ENCODE data around the gene RPL7L1.

Gene RPL7L1

GRCh38 chr6:42909835-42910234 lies 30.4 kb downstream of the RPL7L1 start:
- TF ChIP-seq, protein P1, sequence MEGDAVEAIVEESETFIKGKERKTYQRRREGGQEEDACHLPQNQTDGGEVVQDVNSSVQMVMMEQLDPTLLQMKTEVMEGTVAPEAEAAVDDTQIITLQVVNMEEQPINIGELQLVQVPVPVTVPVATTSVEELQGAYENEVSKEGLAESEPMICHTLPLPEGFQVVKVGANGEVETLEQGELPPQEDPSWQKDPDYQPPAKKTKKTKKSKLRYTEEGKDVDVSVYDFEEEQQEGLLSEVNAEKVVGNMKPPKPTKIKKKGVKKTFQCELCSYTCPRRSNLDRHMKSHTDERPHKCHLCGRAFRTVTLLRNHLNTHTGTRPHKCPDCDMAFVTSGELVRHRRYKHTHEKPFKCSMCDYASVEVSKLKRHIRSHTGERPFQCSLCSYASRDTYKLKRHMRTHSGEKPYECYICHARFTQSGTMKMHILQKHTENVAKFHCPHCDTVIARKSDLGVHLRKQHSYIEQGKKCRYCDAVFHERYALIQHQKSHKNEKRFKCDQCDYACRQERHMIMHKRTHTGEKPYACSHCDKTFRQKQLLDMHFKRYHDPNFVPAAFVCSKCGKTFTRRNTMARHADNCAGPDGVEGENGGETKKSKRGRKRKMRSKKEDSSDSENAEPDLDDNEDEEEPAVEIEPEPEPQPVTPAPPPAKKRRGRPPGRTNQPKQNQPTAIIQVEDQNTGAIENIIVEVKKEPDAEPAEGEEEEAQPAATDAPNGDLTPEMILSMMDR (IDR thresholded peaks at IDR 0.05; ENCODE audit: low read depth, low read length), result no peak
- H3K4me3 ChIP-seq (ENCODE audit: low read depth, low read length), result no peak overlapping the region

- TF ChIP-seq, protein P1 (IDR thresholded peaks at IDR 0.05; ENCODE audit: low read depth, low read length), result no peak
- no peak overlapping the region for H3K4me3 ChIP-seq (ENCODE audit: low read depth, low read length)
Observed at GRCh38 chr6:42911171-42912021, 32.0 kb downstream of the RPL7L1 start.

DNA sequence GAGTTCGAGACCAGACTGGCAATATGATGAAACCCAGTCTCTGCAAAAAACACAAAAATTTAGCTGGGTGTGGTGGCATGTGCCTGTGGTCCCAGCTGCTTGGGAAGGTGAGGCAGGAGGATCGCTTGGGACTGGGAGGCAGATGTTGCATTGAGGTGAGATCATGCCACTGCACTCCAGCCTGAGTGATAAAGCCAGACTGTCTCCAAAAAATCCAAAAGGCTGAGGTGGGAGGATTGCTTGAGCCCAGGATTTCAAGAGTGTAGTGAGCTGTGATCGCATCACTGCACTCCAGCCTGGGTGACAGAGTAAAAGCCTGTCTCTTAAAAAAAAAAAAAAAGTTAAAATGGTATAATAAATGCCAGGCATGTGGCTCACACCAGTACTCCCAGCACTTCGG lies 35.1 kb downstream of the RPL7L1 start:
- TF ChIP-seq, protein P1 (IDR thresholded peaks at IDR 0.05; ENCODE audit: low read depth, low read length), result no peak
- no peak overlapping the region for H3K4me3 ChIP-seq (ENCODE audit: low read depth, low read length)

DNA sequence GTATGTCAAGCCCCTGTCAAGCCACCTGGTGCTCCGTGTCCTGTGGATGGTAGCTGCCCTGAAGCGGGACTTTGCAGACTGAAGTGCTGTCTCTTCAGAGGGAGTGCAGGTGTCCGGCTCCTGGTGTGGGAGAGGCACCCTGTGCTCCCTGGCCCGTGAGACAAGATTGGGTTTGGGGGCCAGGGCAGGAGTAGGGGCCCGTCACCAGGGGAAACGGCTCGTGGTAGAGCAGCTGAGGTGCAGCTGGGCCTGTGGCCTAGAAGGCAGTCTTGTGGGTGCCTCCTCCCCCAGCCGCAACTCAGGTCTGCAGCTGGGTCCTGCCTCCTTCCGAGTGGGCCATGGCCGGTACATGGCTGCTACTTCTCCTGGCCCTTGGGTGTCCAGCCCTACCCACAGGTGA lies 36.3 kb downstream of the RPL7L1 start, which contains the start of gene PTCRA:
Gene PTCRA (plus strand): TSS at position 322 of the 400 bp plus-strand sequence. CDS start 17 bp downstream, at position 339.
- TF ChIP-seq, protein P1 (IDR thresholded peaks at IDR 0.05; ENCODE audit: low read depth, low read length), result no peak
- H3K4me3 ChIP-seq (ENCODE audit: low read depth, low read length), result no peak within 1 kb of the TSS

DNA sequence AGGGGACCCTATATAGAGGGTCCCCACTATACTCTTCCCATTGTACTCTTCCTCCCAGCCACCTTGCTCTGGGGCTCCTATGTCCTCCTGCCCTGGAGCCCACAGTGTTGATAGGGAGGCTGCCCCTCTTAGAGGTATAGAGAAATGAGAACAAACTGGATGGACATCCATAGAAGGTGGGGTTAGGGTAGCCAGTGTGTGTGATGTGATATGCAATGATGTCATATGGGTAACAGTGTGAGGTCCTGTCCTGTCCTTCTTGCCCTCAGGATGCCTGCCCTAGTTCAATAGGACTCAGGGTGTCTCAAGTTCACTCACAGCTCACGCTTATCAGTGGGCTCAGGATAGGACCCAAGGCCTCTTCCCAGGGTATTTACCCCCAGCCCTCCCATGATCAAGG lies 36.9 kb downstream of the RPL7L1 start:
- H3K4me3 ChIP-seq (ENCODE audit: low read depth, low read length), result no peak overlapping the region
- TF ChIP-seq, protein P1 (IDR thresholded peaks at IDR 0.05; ENCODE audit: low read depth, low read length), result no peak

DNA sequence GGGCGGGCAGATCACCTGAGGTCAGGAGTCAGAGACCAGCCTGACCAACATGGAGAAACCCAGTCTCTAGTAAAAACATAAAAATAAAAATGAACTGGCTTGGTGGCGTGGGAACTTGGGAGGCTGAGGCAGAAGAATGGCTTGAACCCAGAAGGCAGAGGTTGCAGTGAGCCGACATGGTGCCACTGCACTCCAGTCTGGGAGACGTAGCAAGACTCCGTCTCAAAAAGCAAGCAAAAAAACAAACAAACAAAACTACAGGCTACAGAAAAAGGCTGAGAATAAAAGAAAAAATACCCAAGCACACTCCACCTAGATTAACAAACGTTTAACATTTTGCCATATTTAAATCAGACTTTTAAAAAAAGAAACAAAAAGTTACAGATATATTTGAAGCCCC lies 42.4 kb downstream of the RPL7L1 start:
- TF ChIP-seq, protein P1 (IDR thresholded peaks at IDR 0.05; ENCODE audit: low read depth, low read length), result no peak
- H3K4me3 ChIP-seq (ENCODE audit: low read depth, low read length), result no peak overlapping the region

DNA sequence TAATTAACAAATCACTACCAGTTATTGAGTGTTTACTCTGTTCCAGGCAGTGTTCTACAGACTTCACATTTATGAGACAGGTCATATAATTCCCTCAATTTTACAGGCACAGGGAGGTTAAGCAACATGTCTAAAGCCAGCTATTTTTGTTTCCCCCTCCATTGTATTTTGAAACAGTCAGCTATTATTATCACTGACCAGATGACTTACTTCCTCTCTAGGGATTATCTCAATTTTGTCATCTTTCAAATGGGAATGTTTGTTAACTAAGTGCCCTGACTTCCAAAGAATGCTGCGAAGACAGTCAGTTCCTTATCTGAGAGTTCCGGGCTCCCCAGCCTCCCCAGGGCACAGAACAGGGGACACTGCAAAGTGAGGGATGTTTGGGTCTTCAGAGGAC lies 44.2 kb downstream of the RPL7L1 start:
- TF ChIP-seq, protein P1 (IDR thresholded peaks at IDR 0.05; ENCODE audit: low read depth, low read length), result no peak
- H3K4me3 ChIP-seq (ENCODE audit: low read depth, low read length), result no peak overlapping the region
